Measurements from ENCODE around the gene PTPRM.

Gene PTPRM

GRCh38 chr18:7978834-7979233 is 411.7 kb downstream of the PTPRM start:
- no peak for TF ChIP-seq EZH2phosphoT487 (IDR thresholded peaks at IDR 0.05; ENCODE audit: borderline replicate concordance, low read length)
- TF ChIP-seq, protein P1, sequence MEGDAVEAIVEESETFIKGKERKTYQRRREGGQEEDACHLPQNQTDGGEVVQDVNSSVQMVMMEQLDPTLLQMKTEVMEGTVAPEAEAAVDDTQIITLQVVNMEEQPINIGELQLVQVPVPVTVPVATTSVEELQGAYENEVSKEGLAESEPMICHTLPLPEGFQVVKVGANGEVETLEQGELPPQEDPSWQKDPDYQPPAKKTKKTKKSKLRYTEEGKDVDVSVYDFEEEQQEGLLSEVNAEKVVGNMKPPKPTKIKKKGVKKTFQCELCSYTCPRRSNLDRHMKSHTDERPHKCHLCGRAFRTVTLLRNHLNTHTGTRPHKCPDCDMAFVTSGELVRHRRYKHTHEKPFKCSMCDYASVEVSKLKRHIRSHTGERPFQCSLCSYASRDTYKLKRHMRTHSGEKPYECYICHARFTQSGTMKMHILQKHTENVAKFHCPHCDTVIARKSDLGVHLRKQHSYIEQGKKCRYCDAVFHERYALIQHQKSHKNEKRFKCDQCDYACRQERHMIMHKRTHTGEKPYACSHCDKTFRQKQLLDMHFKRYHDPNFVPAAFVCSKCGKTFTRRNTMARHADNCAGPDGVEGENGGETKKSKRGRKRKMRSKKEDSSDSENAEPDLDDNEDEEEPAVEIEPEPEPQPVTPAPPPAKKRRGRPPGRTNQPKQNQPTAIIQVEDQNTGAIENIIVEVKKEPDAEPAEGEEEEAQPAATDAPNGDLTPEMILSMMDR (IDR thresholded peaks at IDR 0.05; ENCODE audit: low read depth, low read length, poor library complexity, severe bottlenecking) = no peak
- Histone ChIP-seq H3K9me2 (replicated peaks; ENCODE audit: control insufficient read depth, low read length) (no peaks in the 10 kb centered on the region), H3K36me3 (ENCODE audit: control insufficient read depth, low read length) (no peaks in the 10 kb centered on the region), H3K27ac (ENCODE audit: low read depth, low read length) (no peak overlapping the region), H3F3A (ENCODE audit: control insufficient read depth, insufficient read depth) (no peaks in the 10 kb centered on the region), H3K27me3 (ENCODE audit: control insufficient read depth, low read length) (no peaks in the 10 kb centered on the region), H3K4me3 (ENCODE audit: low read length) (no peak overlapping the region), H3K9me3 (ENCODE audit: control insufficient read depth, insufficient read depth, low read length) (no peaks in the 10 kb centered on the region), H3K4me2 (ENCODE audit: low read length) (no peak overlapping the region), H3K4me1 (ENCODE audit: control insufficient read depth, low read length) (no peaks in the 10 kb centered on the region), H4K20me1 (ENCODE audit: control insufficient read depth, insufficient read depth, low read depth, low read length) (no peaks in the 10 kb centered on the region), H3K79me2 (ENCODE audit: control insufficient read depth, low read length) (no peaks in the 10 kb centered on the region)

DNA sequence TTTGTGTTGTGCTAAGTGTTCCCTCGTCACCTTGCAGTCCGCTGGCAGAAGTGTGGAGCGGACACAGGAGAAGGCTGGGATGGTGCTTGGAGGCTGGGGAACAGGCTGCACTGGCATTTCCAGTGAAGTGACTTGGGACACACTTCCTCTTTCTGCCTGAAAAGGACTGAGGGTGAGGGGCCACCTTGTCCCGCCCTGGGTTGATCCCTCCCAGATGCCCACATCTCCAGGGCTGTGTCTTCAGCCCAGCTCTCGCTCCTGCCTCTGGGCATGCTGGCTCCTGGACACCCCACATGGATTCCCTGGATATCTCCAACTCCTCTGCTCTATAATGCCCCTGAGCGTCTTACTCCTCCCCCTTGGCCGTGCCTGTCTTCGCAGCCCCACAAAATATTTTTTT is 412.6 kb downstream of the PTPRM start:
- TF ChIP-seq, protein P1 (IDR thresholded peaks at IDR 0.05; ENCODE audit: low read depth, low read length, poor library complexity, severe bottlenecking) = no peak
- TF ChIP-seq EZH2phosphoT487 (IDR thresholded peaks at IDR 0.05; ENCODE audit: borderline replicate concordance, low read length) = no peak
- Histone ChIP-seq H4K20me1 (ENCODE audit: control insufficient read depth, insufficient read depth, low read depth, low read length) (no peaks in the 10 kb centered on the region), H3K27me3 (ENCODE audit: control insufficient read depth, low read length) (no peaks in the 10 kb centered on the region), H3K27ac (ENCODE audit: low read depth, low read length) (no peak overlapping the region), H3K4me1 (ENCODE audit: control insufficient read depth, low read length) (no peaks in the 10 kb centered on the region), H3K4me3 (ENCODE audit: low read length) (no peak overlapping the region), H3K9me3 (ENCODE audit: control insufficient read depth, insufficient read depth, low read length) (no peaks in the 10 kb centered on the region), H3K9me2 (replicated peaks; ENCODE audit: control insufficient read depth, low read length) (no peaks in the 10 kb centered on the region), H3K4me2 (ENCODE audit: low read length) (no peak overlapping the region), H3K79me2 (ENCODE audit: control insufficient read depth, low read length) (no peaks in the 10 kb centered on the region), H3K36me3 (ENCODE audit: control insufficient read depth, low read length) (no peaks in the 10 kb centered on the region), H3F3A (ENCODE audit: control insufficient read depth, insufficient read depth) (no peaks in the 10 kb centered on the region)

- Histone ChIP-seq H3K27ac (ENCODE audit: low read depth, low read length) (no peak overlapping the region), H3K79me2 (ENCODE audit: control insufficient read depth, low read length) (no peaks in the 10 kb centered on the region), H3K4me2 (ENCODE audit: low read length) (no peak overlapping the region), H3K36me3 (ENCODE audit: control insufficient read depth, low read length) (no peaks in the 10 kb centered on the region), H3F3A (ENCODE audit: control insufficient read depth, insufficient read depth) (no peaks in the 10 kb centered on the region), H3K9me2 (replicated peaks; ENCODE audit: control insufficient read depth, low read length) (no peaks in the 10 kb centered on the region), H3K9me3 (ENCODE audit: control insufficient read depth, insufficient read depth, low read length) (no peaks in the 10 kb centered on the region), H4K20me1 (ENCODE audit: control insufficient read depth, insufficient read depth, low read depth, low read length) (no peaks in the 10 kb centered on the region), H3K4me3 (ENCODE audit: low read length) (no peak overlapping the region), H3K27me3 (ENCODE audit: control insufficient read depth, low read length) (no peaks in the 10 kb centered on the region), H3K4me1 (ENCODE audit: control insufficient read depth, low read length) (no peaks in the 10 kb centered on the region)
- TF ChIP-seq, protein P1 (IDR thresholded peaks at IDR 0.05; ENCODE audit: low read depth, low read length, poor library complexity, severe bottlenecking) = peak; percentile 16
- TF ChIP-seq EZH2phosphoT487 (IDR thresholded peaks at IDR 0.05; ENCODE audit: borderline replicate concordance, low read length) = no peak
Observed at GRCh38 chr18:7980136-7980535, 413.0 kb downstream of the PTPRM start.

- no peak overlapping the region for H3K4me2 ChIP-seq (ENCODE audit: low read length)
- H3K27ac ChIP-seq (ENCODE audit: low read depth, low read length) = no peak overlapping the region
- no peak overlapping the region for H3K4me3 ChIP-seq (ENCODE audit: low read length)
- no peaks in the 10 kb centered on the region for H3K79me2 ChIP-seq (ENCODE audit: control insufficient read depth, low read length)
- no peaks in the 10 kb centered on the region for H3K27me3 ChIP-seq (ENCODE audit: control insufficient read depth, low read length)
- no peaks in the 10 kb centered on the region for H3F3A ChIP-seq (ENCODE audit: control insufficient read depth, insufficient read depth)
- H3K9me3 ChIP-seq (ENCODE audit: control insufficient read depth, insufficient read depth, low read length) = no peaks in the 10 kb centered on the region
- H3K36me3 ChIP-seq (ENCODE audit: control insufficient read depth, low read length) = no peaks in the 10 kb centered on the region
- no peaks in the 10 kb centered on the region for H3K9me2 ChIP-seq (replicated peaks; ENCODE audit: control insufficient read depth, low read length)
- no peaks in the 10 kb centered on the region for H3K4me1 ChIP-seq (ENCODE audit: control insufficient read depth, low read length)
- no peak for TF ChIP-seq EZH2phosphoT487 (IDR thresholded peaks at IDR 0.05; ENCODE audit: borderline replicate concordance, low read length)
- TF ChIP-seq, protein P1 (IDR thresholded peaks at IDR 0.05; ENCODE audit: low read depth, low read length, poor library complexity, severe bottlenecking) = no peak
- H4K20me1 ChIP-seq (ENCODE audit: control insufficient read depth, insufficient read depth, low read depth, low read length) = no peaks in the 10 kb centered on the region
Observed at GRCh38 chr18:7980656-7981055, 413.5 kb downstream of the PTPRM start.
